IPS-15b (cell line): Measurements from ENCODE around the gene SGMS1.
"Not testable (repeated sequence)": the region's sequence is repeated elsewhere in the genome, so short reads cannot be mapped to it uniquely, and the experiment has no call there.

Source experiments
- H3K27me3 ChIP-seq: one replicate; pipeline ENCODE4 v1.6.1; 2013; ENCODE audit warnings: low read length; ENCODE audit not compliant: control insufficient read depth, insufficient read depth
- H3K36me3 ChIP-seq: one replicate; pipeline ENCODE4 v1.6.1; 2013; ENCODE audit warnings: low read length; ENCODE audit not compliant: control insufficient read depth, insufficient read depth
- H3K4me1 ChIP-seq: one replicate; pipeline ENCODE4 v1.6.1; 2013; ENCODE audit warnings: mild to moderate bottlenecking, low read length; ENCODE audit not compliant: control insufficient read depth, insufficient read depth
- H3K4me3 ChIP-seq: one replicate; pipeline ENCODE4 v1.5.1; 2013; ENCODE audit warnings: low read depth, low read length
- H3K9ac ChIP-seq: one replicate; pipeline ENCODE4 v1.6.1; 2013; ENCODE audit warnings: low read depth, mild to moderate bottlenecking, low read length
- H3K9me3 ChIP-seq: one replicate; pipeline ENCODE4 v1.6.1; 2013; ENCODE audit warnings: mild to moderate bottlenecking, low read length; ENCODE audit not compliant: control insufficient read depth, insufficient read depth

Gene SGMS1

DNA sequence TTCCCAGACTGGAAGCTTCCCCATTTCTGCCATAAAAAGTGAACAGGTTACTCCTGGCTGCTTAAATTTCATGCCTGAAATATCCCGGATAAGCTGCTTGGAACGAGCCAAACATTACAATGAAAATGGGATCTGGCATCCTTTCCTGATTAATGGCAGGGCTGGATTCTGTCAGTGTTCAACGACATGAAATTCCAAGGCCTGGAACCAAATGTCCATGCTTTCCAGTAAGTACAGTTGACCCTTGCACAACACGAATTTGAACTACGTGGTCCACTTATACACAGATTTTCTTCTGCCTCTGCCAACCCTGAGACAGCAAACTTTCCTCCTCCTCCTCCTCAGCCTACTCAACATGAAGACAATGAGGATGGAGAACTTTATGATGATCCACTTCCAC is 65.4 kb downstream of the SGMS1 start:
- Histone ChIP-seq H3K4me1 (peaks cover 8% of the 10 kb centered on the region), H3K36me3 (no peaks in the 10 kb centered on the region), H3K27me3 (no peaks in the 10 kb centered on the region)

DNA sequence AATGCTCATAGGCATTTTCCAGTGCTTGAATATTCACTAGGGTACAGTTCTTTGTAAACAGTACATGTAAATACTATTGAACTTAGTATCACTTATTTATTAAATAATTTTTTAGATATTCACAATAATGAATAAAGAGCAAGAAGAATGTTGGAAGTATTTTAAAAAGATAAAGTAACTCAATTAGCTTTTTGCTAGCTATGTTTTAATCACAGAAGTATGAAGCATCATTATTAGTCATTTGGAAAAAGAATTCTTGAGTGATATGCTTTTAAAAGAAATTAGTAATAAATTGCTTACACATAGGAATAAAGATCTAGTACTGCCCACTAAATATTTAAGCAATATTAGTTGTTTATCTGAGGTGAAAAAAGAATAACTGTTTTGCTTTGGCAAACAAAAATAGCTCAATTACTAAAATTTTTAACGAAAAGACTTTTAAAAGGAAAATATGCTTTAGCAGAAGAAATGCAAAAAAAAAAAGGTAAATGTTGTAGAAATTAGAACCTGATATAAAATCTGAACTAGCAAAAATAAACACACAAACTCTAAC is 66.5 kb downstream of the SGMS1 start:
- Histone ChIP-seq H3K36me3 (no peaks in the 10 kb centered on the region), H3K27me3 (no peaks in the 10 kb centered on the region), H3K9me3 (no peaks in the 10 kb centered on the region), H3K4me1 (peaks cover 8% of the 10 kb centered on the region), H3K4me3 (no peak overlapping the region), H3K9ac (no peak overlapping the region)

More for the DNA sequence above, 65.4 kb downstream of the SGMS1 start:
- Histone ChIP-seq H3K4me3 (no peak overlapping the region), H3K9ac (no peak overlapping the region), H3K9me3 (no peaks in the 10 kb centered on the region)

DNA sequence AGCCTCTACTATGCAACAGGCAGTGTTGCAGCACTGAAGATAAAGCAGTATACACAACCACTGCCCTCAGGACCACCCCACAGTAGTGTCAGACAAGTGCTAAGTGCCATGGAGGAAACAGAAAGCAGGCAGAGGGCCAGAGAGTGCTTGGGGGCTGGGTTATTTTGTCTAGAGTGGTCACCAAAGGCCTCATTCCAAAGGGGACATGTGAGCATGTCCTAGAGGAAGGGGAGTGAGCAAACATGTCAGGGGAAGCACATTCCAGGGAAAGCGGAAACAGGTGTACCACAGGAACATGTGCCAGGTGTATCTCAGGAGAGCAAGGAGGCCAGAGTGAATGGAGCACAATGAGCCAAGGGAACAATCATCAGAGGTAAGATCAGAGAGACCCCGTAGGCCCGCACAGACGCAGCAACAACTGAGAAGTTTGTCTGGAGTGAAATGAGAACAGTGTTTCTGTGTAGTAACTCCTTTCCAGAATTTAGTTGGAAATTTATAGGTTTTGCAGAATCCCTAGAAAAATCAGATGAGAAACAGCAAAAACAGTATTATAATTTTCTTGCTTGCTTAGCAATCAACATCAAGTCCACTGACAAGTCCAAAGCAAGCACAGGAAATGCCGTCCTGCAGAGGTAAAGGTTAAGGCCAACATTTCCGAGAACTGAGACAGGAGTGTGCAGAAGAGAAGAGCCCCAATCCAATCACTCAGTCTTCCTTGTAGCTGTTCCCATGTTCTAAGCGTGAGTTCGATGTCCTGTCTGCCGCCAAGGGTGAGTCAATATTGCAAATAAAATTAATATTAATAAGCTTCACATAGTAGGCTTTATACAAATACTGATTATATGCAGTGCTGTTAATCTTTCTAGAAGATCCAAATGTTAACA is 67.3 kb downstream of the SGMS1 start:
- no peak overlapping the region for H3K9ac ChIP-seq
- H3K9me3 ChIP-seq, result no peaks in the 10 kb centered on the region

DNA sequence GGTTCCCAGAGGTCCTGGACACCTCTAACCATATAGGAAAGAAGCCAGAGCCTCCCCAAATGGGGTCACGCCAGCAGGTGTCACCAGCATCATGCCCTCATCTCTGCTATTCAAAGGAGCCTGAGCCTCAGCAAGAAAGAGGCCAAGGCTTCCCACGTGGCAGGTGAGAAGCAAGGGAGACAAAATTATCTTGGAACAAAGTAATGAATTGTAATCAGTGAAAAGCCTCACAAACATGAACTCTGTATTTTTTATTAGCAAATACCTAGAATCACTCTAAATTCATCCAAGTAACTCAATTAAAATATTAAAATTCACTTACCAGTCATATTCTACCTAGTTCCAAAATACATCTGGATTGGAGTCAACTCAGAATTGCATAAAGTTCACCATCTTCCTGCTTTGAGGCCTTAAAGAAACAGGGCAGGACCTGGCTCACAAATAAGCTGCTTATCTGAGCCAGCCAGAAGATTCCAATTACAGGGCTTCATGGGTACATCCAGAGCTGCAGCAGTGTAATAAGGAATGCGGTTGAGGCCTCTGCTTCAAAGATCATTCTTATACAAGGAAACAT is 68.7 kb downstream of the SGMS1 start:
- Histone ChIP-seq H3K4me1 (peaks cover 15% of the 10 kb centered on the region), H3K36me3 (no peaks in the 10 kb centered on the region), H3K27me3 (no peaks in the 10 kb centered on the region), H3K4me3 (no peak overlapping the region), H3K9me3 (no peaks in the 10 kb centered on the region), H3K9ac (no peak overlapping the region)

More for the DNA sequence above, 67.3 kb downstream of the SGMS1 start:
- no peaks in the 10 kb centered on the region for H3K36me3 ChIP-seq
- no peak overlapping the region for H3K4me3 ChIP-seq
- no peaks in the 10 kb centered on the region for H3K27me3 ChIP-seq
- H3K4me1 ChIP-seq, result peaks cover 5% of the 10 kb centered on the region

DNA sequence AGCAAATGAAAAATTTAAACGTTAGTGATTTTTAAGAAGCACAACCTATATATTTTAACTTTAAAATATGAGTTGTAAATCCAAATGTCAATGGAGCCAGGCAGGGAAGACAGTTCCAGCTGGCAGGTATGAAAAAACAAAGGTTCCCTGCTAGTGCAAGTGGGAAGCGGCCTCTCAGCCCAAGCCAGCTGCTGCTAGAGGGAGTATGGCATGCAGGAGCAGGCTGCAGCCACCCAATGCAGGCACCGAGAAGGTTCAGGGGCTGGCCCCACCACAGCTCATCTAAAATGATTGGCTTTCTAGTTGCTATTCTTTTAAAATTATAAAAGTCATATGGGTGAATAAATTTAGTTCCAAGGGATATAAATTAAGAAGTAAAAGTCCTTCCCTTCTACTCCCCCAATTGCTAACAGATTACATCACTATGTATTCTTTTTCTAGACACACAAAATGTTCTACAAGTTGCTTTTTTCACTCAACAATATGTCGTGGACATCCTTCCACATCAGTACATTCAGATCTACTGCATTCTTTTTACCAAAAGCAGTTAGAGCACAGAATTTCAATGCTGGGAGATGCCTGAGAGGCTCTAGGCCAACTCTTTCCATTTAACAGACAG is 69.3 kb downstream of the SGMS1 start:
- H3K4me3 ChIP-seq, result no peak overlapping the region
- peaks cover 15% of the 10 kb centered on the region for H3K4me1 ChIP-seq
- no peaks in the 10 kb centered on the region for H3K36me3 ChIP-seq
- no peak overlapping the region for H3K9ac ChIP-seq
- H3K27me3 ChIP-seq, result no peaks in the 10 kb centered on the region
- no peaks in the 10 kb centered on the region for H3K9me3 ChIP-seq

DNA sequence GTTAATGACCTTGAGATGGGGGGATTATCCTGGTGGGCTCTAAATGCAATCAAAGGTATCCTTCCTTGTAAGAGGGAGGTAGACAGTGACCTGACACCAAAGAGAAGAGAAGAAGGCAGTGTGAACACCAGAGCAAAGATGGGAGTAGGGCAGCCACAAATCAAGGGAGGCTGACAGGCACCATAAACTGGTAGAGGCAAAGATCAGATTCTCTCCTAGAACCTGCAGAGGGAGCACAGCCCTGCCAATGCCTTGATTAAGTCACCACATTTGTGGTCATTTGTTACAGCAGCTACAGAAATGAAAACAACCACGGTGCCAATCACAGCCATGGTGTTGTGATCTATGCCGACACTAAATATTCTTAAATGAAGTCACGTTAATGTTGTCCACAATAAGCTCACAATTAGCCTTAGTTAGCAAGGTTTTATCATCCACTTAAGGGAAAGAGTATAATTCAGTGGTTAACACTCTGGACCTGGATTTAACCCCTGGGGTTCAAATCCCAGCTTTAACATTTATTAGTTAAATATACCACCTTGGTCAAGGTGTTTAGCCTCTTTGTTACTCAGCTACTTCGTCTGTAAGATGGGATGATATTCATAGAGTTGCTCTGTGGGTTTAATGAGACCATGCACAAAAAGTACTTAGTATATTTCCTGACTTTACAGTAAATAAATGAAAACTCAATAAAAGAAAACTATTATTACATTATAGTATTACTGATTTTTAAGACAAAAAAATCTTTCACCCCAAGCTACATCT is 70.8 kb downstream of the SGMS1 start:
- no peaks in the 10 kb centered on the region for H3K36me3 ChIP-seq
- H3K27me3 ChIP-seq, result no peaks in the 10 kb centered on the region
- H3K4me1 ChIP-seq, result peaks cover 13% of the 10 kb centered on the region
- H3K9ac ChIP-seq, result no peak overlapping the region
- no peak overlapping the region for H3K4me3 ChIP-seq
- H3K9me3 ChIP-seq, result no peaks in the 10 kb centered on the region

DNA sequence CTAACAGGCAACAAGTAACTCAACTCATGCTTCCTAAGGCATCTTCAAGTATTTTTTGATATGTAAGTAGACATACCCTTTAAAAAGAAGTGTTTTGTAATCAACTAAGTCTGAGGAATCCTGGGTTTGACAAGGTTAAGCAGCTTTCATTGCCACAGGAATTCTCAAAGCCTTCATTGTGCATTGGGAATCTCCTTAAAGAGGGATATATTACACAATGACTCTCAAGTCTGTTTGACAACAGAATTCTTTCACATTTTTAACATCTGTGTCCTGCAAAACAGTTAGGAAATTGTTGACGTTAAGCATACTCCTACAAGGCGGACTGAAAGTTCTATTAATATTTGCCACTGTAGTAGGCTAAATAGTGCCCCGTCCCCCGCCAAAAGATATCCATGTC is 71.4 kb downstream of the SGMS1 start:
- Histone ChIP-seq H3K9me3 (no peaks in the 10 kb centered on the region), H3K9ac (no peak overlapping the region), H3K4me1 (peaks cover 13% of the 10 kb centered on the region), H3K4me3 (no peak overlapping the region), H3K27me3 (no peaks in the 10 kb centered on the region), H3K36me3 (no peaks in the 10 kb centered on the region)

DNA sequence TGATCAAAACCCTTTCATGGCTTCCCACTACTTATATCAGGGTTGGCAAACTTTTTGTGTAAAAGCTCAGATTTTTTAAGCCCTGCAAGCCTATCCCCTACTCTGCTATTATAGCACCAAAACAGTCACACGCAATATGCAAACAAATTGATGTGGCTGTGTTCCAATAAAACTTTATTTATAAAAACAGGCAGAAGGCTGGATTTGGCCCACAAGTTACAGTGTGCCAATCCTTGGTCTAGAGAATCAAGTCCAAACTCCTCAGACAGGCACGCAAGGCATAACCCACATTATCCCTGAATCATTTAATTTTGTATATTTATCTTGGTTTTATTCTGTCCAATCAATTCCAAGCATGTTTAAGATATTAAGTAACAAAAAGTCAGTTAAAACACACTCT is 71.9 kb downstream of the SGMS1 start:
- Histone ChIP-seq H3K9me3 (no peaks in the 10 kb centered on the region), H3K4me3 (no peak overlapping the region), H3K36me3 (no peaks in the 10 kb centered on the region), H3K4me1 (peaks cover 13% of the 10 kb centered on the region), H3K9ac (no peak overlapping the region), H3K27me3 (no peaks in the 10 kb centered on the region)

DNA sequence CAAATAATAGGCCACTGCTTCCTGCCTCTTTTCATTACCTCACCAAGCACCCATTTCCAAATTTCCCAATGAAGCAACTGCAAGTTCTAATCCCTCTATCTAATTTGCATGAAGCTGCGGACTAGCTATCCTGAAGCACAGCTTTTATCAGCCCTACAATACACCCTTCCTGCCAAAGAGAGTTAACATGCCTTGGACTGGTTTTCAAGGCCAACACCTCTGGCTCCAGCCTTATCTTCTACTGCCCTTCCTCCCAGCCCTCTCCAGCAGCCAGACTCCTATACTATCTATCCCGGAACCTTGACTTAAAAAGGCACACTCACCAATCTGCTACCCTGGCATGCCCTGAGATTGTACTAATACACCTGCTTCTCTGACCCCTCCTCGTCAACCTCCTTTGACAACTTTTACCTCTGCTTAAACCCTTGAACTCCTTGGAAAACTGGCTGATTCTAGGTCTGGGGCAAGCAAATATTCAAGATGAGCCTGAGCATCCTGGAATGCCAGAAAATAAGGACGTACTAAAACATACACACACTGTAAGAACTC is 73.4 kb downstream of the SGMS1 start:
- H3K4me3 ChIP-seq, result no peak overlapping the region
- H3K27me3 ChIP-seq, result no peaks in the 10 kb centered on the region
- no peaks in the 10 kb centered on the region for H3K9me3 ChIP-seq
- H3K9ac ChIP-seq, result no peak overlapping the region
- H3K36me3 ChIP-seq, result no peaks in the 10 kb centered on the region
- H3K4me1 ChIP-seq, result peaks cover 10% of the 10 kb centered on the region

DNA sequence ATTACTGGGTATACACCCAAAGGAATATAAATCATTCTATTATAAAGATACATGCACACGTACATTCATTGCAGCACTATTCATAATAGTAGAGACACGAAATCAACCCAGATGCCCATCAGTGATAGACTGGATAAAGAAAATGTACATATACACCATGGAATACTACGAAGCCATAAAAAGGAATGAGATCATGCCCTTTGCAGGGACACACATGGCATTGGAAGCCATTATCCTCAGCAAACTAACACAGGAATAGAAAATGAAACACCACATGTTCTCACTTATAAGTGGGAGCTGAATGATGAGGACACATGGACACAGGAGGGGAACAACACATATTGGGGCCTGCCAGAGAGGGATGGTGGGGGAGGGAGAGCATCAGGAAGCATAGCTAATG is 74.6 kb downstream of the SGMS1 start:
- H3K36me3 ChIP-seq, H3K9me3 ChIP-seq, H3K27me3 ChIP-seq, H3K4me3 ChIP-seq, H3K9ac ChIP-seq: not testable (repeated sequence)
- peaks cover 15% of the 10 kb centered on the region for H3K4me1 ChIP-seq

DNA sequence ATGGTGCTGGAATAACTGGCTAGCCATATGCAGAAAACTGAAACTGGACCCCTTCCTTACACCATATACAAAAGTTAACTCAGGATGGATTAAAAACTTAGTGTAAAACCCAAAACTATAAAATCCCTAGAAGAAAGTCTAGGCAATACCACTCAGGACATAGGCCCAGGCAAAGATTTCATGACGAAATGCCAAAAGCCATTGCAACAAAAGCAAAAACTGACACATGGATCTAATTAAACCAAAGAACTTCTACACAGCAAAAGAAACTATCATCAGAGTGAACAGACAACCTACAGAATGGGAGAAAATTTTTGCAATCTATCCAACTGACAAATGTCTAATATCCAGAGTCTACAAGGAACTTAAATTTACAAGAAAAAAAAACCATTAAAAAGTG is 75.3 kb downstream of the SGMS1 start:
- H3K9me3 ChIP-seq, H3K36me3 ChIP-seq, H3K4me3 ChIP-seq, H3K27me3 ChIP-seq, H3K9ac ChIP-seq: not testable (repeated sequence)
- H3K4me1 ChIP-seq, result peaks cover 15% of the 10 kb centered on the region
